Activated CD4-positive, alpha-beta memory T cell treated with anti-CD3 and anti-CD28 coated beads for 36 hours (primary cell): Measurements from ENCODE around the gene MX2. TPM values are rescaled to one million over a fixed set of nuclear protein-coding genes. Genes with fewer than 3 reads are reported as not detected.

Experiments
- CTCF ChIA-PET: fragments of 350-600 bp; sonication (Branson Sonifier 250); formaldehyde crosslinking; loops from one replicate; lab custom pipeline; 2021; ENCODE audit warnings: antibody characterized with exemption, inconsistent platforms; lab: Charles Lee
- POLR2A ChIA-PET: fragments of 350-600 bp; sonication (Branson Sonifier 250); formaldehyde crosslinking; loops from one replicate; lab custom pipeline; 2021; ENCODE audit warnings: antibody characterized with exemption; lab: Charles Lee
- DNase-seq: peaks from one replicate; pipeline ENCODE4 v3.0.0-alpha.2; 2020
- H3K27ac Mint-ChIP-seq: one replicate; pipeline ENCODE4 v1.8.0; 2021; ENCODE audit warnings: mixed read lengths
- H3K27me3 Mint-ChIP-seq: one replicate; pipeline ENCODE4 v1.8.0; 2021; ENCODE audit warnings: mixed read lengths
- H3K36me3 Mint-ChIP-seq: one replicate; pipeline ENCODE4 v1.8.0; 2021; ENCODE audit warnings: mixed read lengths
- H3K4me1 Mint-ChIP-seq: one replicate; pipeline ENCODE4 v1.8.0; 2021; ENCODE audit warnings: low read depth, mixed read lengths
- H3K4me3 Mint-ChIP-seq: one replicate; pipeline ENCODE4 v1.8.0; 2021; ENCODE audit warnings: mild to moderate bottlenecking, mixed read lengths
- H3K9me3 Mint-ChIP-seq: one replicate; pipeline ENCODE4 v1.8.0; 2021; ENCODE audit warnings: mixed read lengths
- intact Hi-C: fragments of 100-400 bp; cut with micrococcal nuclease; formaldehyde crosslinking; loops from one replicate; pipeline ENCODE4 v1.15.1; 2023
- total RNA-seq, 2 experiments: library from RNA; stranded (reverse); gene quantifications; one replicate each; pipeline ENCODE4 v1.2.3, GENCODE V29; 2021

Gene MX2
- total RNA-seq, 2 experiments from 2014 or later, result 25.3 to 26.9 TPM

DNA sequence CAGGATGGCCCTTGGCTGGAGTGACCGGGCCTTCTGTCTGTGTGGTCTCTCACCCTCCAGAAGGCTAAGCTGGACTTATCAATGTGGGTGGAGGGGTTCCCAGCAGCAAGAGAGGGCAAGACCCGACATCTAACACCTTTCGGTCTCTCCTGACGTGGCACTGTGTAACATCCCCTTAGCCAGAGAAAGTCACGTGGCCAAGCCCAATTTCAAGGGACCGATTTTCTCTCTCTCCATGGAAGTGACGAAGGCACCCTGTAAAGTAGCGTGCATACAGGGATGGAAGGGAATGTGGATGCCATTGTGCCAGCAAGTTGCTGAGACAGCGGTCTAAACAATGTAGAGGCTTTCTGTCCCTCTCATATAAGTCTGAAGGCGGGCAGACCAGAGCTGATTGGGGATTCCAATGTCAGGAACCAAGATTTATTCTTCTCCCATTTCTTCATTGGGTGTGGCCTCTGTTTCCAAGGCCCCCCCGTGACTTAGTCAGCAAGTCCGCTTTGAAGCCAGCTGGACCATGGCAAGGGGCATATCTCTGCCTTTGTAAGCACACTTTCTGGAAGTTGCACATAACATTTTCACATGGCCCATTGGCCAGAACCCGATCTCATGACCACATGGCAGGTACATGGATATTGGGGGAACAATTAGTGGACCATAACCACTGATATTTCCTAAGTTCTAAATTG, 76.7 kb downstream of the MX2 start:
- H3K9me3 Mint-ChIP-seq, result peaks cover 15% of the 10 kb centered on the region
- DNase-seq, result no peak
- intact Hi-C loops, result no loop called here
- no peak overlapping the region for H3K27ac Mint-ChIP-seq
- peaks cover 2% of the 10 kb centered on the region for H3K4me1 Mint-ChIP-seq
- ChIA-PET POLR2A (no interaction called here), CTCF (interaction anchor here (1.3 kb wide), 1 partner anchor 155 kb away, joined by 4 read pairs; no protein-coding TSS in a partner anchor)
- H3K4me3 Mint-ChIP-seq, result no peak overlapping the region
- peaks cover 63% of the 10 kb centered on the region for H3K36me3 Mint-ChIP-seq
- no peaks in the 10 kb centered on the region for H3K27me3 Mint-ChIP-seq

GRCh38 chr21:41439248-41439647, 77.4 kb downstream of the MX2 start:
- peaks cover 61% of the 10 kb centered on the region for H3K36me3 Mint-ChIP-seq

DNA sequence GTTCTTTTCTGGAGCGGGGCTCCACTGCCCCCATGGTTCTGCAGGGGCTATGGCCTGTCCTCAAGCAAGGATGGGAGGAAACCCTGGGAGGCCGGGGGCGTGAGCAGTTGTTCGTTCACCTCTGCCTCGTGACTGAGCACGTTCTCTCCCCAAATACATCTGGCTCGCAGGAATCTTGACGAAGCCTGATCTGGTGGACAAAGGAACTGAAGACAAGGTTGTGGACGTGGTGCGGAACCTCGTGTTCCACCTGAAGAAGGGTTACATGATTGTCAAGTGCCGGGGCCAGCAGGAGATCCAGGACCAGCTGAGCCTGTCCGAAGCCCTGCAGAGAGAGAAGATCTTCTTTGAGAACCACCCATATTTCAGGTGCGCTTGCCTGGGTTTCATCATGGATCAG, 79.7 kb downstream of the MX2 start:
- Mint-ChIP-seq H3K4me1 (peaks cover 2% of the 10 kb centered on the region), H3K27ac (no peak overlapping the region), H3K36me3 (peaks cover 55% of the 10 kb centered on the region), H3K27me3 (no peaks in the 10 kb centered on the region), H3K4me3 (no peak overlapping the region), H3K9me3 (no peaks in the 10 kb centered on the region)
- DNase-seq, result no peak
- ChIA-PET POLR2A (no interaction called here), CTCF (no interaction called here)
- intact Hi-C loops, result no loop called here

More at GRCh38 chr21:41439248-41439647, 77.4 kb downstream of the MX2 start:
- intact Hi-C loops, result no loop called here
- H3K4me1 Mint-ChIP-seq, result peaks cover 2% of the 10 kb centered on the region
- H3K4me3 Mint-ChIP-seq, result no peak overlapping the region
- ChIA-PET POLR2A (no interaction called here), CTCF (no interaction called here)
- DNase-seq, result no peak
- H3K27ac Mint-ChIP-seq, result no peak overlapping the region
- H3K9me3 Mint-ChIP-seq, result peaks cover 12% of the 10 kb centered on the region
- H3K27me3 Mint-ChIP-seq, result no peaks in the 10 kb centered on the region

- Mint-ChIP-seq H3K36me3 (peaks cover 57% of the 10 kb centered on the region), H3K4me1 (peaks cover 2% of the 10 kb centered on the region), H3K27me3 (no peaks in the 10 kb centered on the region), H3K4me3 (no peak overlapping the region), H3K9me3 (no peaks in the 10 kb centered on the region), H3K27ac (no peak overlapping the region)
- no peak for DNase-seq
- CTCF ChIA-PET, result interaction anchor here (0.9 kb wide), 1 partner anchor 10 kb away, joined by 3 read pairs; no protein-coding TSS in a partner anchor
- intact Hi-C loops, result no loop called here
- POLR2A ChIA-PET, result no interaction called here
These were observed 80.8 kb downstream of the MX2 start for GRCh38 chr21:41442481-41443186.

DNA sequence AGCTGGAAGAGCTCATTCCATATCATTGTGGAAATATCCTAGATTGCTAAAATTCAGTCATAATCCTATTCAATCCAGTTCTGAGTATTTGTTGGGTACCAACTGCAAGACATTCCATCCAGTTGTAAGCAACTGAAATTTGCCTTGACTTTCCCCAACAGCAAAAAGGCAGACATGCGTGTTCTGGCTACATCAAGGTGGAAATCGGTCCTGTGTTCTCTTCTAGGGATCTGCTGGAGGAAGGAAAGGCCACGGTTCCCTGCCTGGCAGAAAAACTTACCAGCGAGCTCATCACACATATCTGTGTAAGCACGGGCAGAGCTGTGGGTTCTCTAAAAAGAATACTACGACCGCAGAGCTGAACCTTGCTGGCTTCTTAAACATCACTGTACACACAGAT, 81.7 kb downstream of the MX2 start:
- H3K36me3 Mint-ChIP-seq, result peaks cover 54% of the 10 kb centered on the region
- H3K4me1 Mint-ChIP-seq, result no peaks in the 10 kb centered on the region
- CTCF ChIA-PET, result interaction anchor here (0.9 kb wide), 1 partner anchor 9 kb away, joined by 3 read pairs; no protein-coding TSS in a partner anchor
- POLR2A ChIA-PET, result no interaction called here
- DNase-seq, result no peak
- H3K4me3 Mint-ChIP-seq, result no peak overlapping the region
- intact Hi-C loops, result no loop called here
- H3K27me3 Mint-ChIP-seq, result no peaks in the 10 kb centered on the region
- H3K9me3 Mint-ChIP-seq, result no peaks in the 10 kb centered on the region
- no peak overlapping the region for H3K27ac Mint-ChIP-seq

- no peak for DNase-seq
- ChIA-PET CTCF (no interaction called here), POLR2A (no interaction called here)
- H3K27ac Mint-ChIP-seq, result no peak overlapping the region
- no peaks in the 10 kb centered on the region for H3K9me3 Mint-ChIP-seq
- H3K4me3 Mint-ChIP-seq, result no peak overlapping the region
- no peaks in the 10 kb centered on the region for H3K4me1 Mint-ChIP-seq
- peaks cover 54% of the 10 kb centered on the region for H3K36me3 Mint-ChIP-seq
- intact Hi-C loops, result no loop called here
- H3K27me3 Mint-ChIP-seq, result no peaks in the 10 kb centered on the region
These were observed 83.1 kb downstream of the MX2 start for GRCh38 chr21:41444703-41445464.

GRCh38 chr21:41445465-41445862, 83.6 kb downstream of the MX2 start:
- intact Hi-C loops, result no loop called here
- Mint-ChIP-seq H3K27me3 (no peaks in the 10 kb centered on the region), H3K27ac (no peak overlapping the region), H3K9me3 (no peaks in the 10 kb centered on the region), H3K4me1 (no peaks in the 10 kb centered on the region), H3K4me3 (no peak overlapping the region), H3K36me3 (peaks cover 54% of the 10 kb centered on the region)
- POLR2A ChIA-PET, result no interaction called here
- CTCF ChIA-PET, result interaction anchor here (1.3 kb wide), 1 partner anchor 162 kb away, joined by 3 read pairs; no protein-coding TSS in a partner anchor
- DNase-seq, result no peak

DNA sequence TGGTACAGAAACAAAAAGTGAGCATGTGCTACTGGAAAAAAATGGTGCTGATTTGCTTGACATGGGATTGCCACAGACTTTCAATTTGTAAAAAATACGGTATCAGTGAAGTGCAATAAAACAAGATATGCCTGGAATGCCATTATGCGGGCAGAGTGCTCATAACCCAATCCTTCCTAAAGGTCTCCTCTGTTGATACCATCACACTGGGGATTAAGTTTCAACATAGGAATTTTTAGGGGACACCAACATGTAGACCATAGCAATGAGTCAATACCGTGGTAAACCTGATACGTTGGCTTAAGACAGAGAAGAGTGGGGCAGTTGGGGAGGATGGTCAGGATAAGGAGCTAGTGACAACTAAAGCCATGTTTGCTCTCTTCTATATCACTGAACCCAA, 84.8 kb downstream of the MX2 start:
- Mint-ChIP-seq H3K36me3 (peaks cover 49% of the 10 kb centered on the region), H3K27me3 (no peaks in the 10 kb centered on the region), H3K4me1 (no peaks in the 10 kb centered on the region), H3K27ac (no peak overlapping the region), H3K4me3 (no peak overlapping the region), H3K9me3 (no peaks in the 10 kb centered on the region)
- ChIA-PET CTCF (interaction anchor here (1.3 kb wide), 1 partner anchor 163 kb away, joined by 3 read pairs; no protein-coding TSS in a partner anchor), POLR2A (no interaction called here)
- DNase-seq, result no peak
- intact Hi-C loops, result no loop called here

DNA sequence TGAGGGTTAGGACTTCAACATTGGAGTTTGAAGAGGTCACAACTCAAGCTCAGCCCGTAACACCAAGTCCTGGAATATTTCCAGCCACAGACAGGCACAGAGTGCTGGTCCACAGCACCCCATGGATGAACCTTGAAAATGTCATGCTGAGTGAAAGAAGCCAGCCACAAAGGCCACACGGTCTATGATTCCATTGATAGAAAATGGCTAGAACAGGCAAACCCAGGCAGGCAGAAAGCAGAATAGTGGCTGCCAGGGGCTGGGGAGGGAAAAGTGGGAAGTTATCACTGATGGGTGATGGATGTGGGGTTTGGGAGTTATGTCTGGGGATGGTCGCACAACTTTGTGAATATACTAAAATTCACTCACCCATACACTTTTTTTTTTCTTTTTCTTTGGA, 85.5 kb downstream of the MX2 start:
- ChIA-PET POLR2A (no interaction called here), CTCF (no interaction called here)
- Mint-ChIP-seq H3K4me1 (no peaks in the 10 kb centered on the region), H3K9me3 (no peaks in the 10 kb centered on the region), H3K27me3 (no peaks in the 10 kb centered on the region), H3K36me3 (peaks cover 45% of the 10 kb centered on the region), H3K4me3 (no peak overlapping the region), H3K27ac (no peak overlapping the region)
- DNase-seq, result no peak
- intact Hi-C loops, result no loop called here

GRCh38 chr21:41449613-41450012, 87.8 kb downstream of the MX2 start:
- H3K36me3 Mint-ChIP-seq, result peaks cover 38% of the 10 kb centered on the region
- no peaks in the 10 kb centered on the region for H3K27me3 Mint-ChIP-seq
- ChIA-PET CTCF (interaction anchor here (2.0 kb wide), 1 partner anchor 166 kb away, joined by 9 read pairs; no protein-coding TSS in a partner anchor), POLR2A (no interaction called here)
- H3K4me3 Mint-ChIP-seq, result no peak overlapping the region
- H3K27ac Mint-ChIP-seq, result no peak overlapping the region
- DNase-seq, result no peak
- H3K9me3 Mint-ChIP-seq, result no peaks in the 10 kb centered on the region
- no peaks in the 10 kb centered on the region for H3K4me1 Mint-ChIP-seq
- intact Hi-C loops, result no loop called here

DNA sequence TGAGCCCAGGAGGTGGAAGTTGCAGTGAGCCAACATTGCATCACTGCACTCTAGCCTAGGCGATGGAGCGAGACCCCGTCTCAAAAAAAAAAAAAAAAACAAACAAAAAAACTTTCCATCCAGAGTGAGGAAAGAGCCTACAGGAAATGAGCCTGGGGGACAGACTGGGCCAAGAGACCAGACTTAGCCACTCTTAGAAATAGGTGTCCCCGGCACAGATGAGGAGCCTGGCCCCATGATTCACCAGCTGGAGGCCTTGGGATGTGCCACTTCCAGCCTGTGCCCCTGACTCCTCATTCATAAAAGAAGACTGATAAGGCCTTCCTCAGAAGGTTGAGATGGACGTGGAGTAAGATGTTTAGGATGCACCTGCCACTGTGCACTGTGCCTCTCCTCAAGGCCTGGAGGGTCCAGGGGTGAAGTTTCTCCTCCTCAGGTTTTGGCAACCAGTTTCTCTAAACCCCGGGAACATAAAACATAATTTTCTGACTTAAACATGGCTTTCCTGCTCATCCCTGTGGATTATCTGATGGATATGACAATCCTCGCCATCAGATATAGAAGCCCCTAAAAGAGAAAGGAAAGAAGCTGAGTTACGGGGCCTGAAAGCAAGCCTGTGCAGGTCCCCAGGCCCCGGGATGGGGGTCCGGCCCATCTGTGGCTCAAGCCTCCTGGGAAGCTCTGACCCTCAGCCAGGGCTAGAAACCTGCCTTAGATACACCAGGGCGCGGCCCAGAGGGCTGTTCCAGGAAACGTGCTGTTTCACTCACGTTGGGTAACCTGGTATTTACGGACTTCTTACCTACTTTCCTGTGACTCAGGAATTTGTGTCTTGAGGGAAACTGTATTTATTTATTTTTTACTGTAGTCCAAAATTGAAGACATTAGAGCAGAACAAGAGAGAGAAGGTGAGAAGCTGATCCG, 90.2 kb downstream of the MX2 start:
- ChIA-PET CTCF (interaction anchor here (1.1 to 2.0 kb wide), 2 partner anchors 9 to 169 kb away, joined by 3 to 6 read pairs; no protein-coding TSS in a partner anchor), POLR2A (no interaction called here)
- Mint-ChIP-seq H3K27ac (no peak overlapping the region), H3K4me3 (no peak overlapping the region), H3K9me3 (no peaks in the 10 kb centered on the region), H3K27me3 (no peaks in the 10 kb centered on the region), H3K36me3 (peaks cover 22% of the 10 kb centered on the region), H3K4me1 (no peaks in the 10 kb centered on the region)
- intact Hi-C loops, result no loop called here
- no peak for DNase-seq
